ENCODE data around the gene PTRH1.

GRCh38 chr9:127742435-127743088, 27.1 kb upstream of the PTRH1 start:
- TF ChIP-seq CTCF (IDR thresholded peaks at IDR 0.05) (no peak), ZFX (IDR thresholded peaks at IDR 0.05; ENCODE audit: borderline replicate concordance) (no peak)
